IMR-90 (cell line): ENCODE results near the gene LY6G6F.

Source experiments
- BHLHE40 ChIP-seq: fragments of 150-350 bp; IDR thresholded peaks from 2 replicates; pipeline ENCODE4 v1.6.1; 2016; ENCODE audit warnings: mild to moderate bottlenecking, low read depth, low read length
- CEBPB ChIP-seq: IDR thresholded peaks from 2 replicates; pipeline ENCODE4 v1.6.1; 2012; ENCODE audit warnings: low read depth, low read length, improper control_type of control experiment
- CTCF ChIP-seq: conservative IDR thresholded peaks from 2 replicates; pipeline ENCODE4 v1.5.1; 2012; ENCODE audit warnings: mild to moderate bottlenecking, low read depth, low read length, improper control_type of control experiment
- FOS ChIP-seq: fragments of 150-350 bp; IDR thresholded peaks from 2 replicates; pipeline ENCODE4 v1.6.1; 2016; ENCODE audit warnings: low read depth, low read length
- MAFK ChIP-seq: IDR thresholded peaks from 2 replicates; pipeline ENCODE4 v1.6.1; 2012; ENCODE audit warnings: low read depth, low read length, improper control_type of control experiment
- MAZ ChIP-seq: IDR thresholded peaks from 2 replicates; pipeline ENCODE4 v1.6.1; 2012; ENCODE audit warnings: low read depth, mild to moderate bottlenecking, low read length, improper control_type of control experiment, moderate library complexity, borderline replicate concordance
- MXI1 ChIP-seq: IDR thresholded peaks from 2 replicates; pipeline ENCODE4 v1.6.1; 2012; ENCODE audit warnings: low read depth, mild to moderate bottlenecking, low read length, moderate library complexity, borderline replicate concordance
- POLR2A ChIP-seq: IDR thresholded peaks from 2 replicates; pipeline ENCODE4 v1.6.1; 2012; ENCODE audit warnings: mild to moderate bottlenecking, low read depth, low read length
- RAD21 ChIP-seq: IDR thresholded peaks from 2 replicates; pipeline ENCODE4 v1.6.1; 2012; ENCODE audit warnings: low read length, improper control_type of control experiment
- RCOR1 ChIP-seq: IDR thresholded peaks from 2 replicates; pipeline ENCODE4 v1.6.1; 2012; ENCODE audit warnings: mild to moderate bottlenecking, low read length, improper control_type of control experiment; ENCODE audit not compliant: insufficient replicate concordance
- RFX5 ChIP-seq: IDR thresholded peaks from 2 replicates; pipeline ENCODE4 v1.8.0; 2012; ENCODE audit warnings: low read depth, mild to moderate bottlenecking, low read length, moderate library complexity
- SMC3 ChIP-seq: fragments of 150-350 bp; IDR thresholded peaks from 2 replicates; pipeline ENCODE4 v1.6.1; 2016; ENCODE audit warnings: low read depth, mild to moderate bottlenecking, antibody characterized with exemption, low read length, moderate library complexity
- USF2 ChIP-seq: fragments of 150-350 bp; IDR thresholded peaks from 2 replicates; pipeline ENCODE4 v1.6.1; 2017; ENCODE audit warnings: mild to moderate bottlenecking, antibody characterized with exemption, low read length, low read depth

GRCh38 chr6:31749301-31750036, 42.8 kb downstream of the LY6G6F start:
- TF ChIP-seq CTCF (no peak), BHLHE40 (no peak), USF2 (no peak), POLR2A (no peak), SMC3 (no peak), MXI1 (no peak), MAFK (no peak), MAZ (no peak), RFX5 (no peak), RAD21 (no peak), RCOR1 (no peak), CEBPB (no peak), FOS (no peak)
